GM23338 (cell line): ENCODE results near the gene MARK3. TPM values are rescaled to one million over a fixed set of nuclear protein-coding genes. Genes with fewer than 3 reads are reported as not detected.

ENCODE experiments used
- ATAC-seq: fragments of 200-7000 bp; cut with Tn5 transposase; 3 replicates; pipeline ENCODE4 v1.9.1; 2020
- DNase-seq: peaks from one replicate; pipeline ENCODE4 v3.0.0-alpha.2; 2015; ENCODE audit warnings: low spot score
- H2AFZ ChIP-seq: fragments of 200-600 bp; sonication (generic); 2 replicates; pipeline ENCODE4 v1.8.0; 2016; ENCODE audit warnings: antibody characterized with exemption, mild to moderate bottlenecking, moderate library complexity
- H3F3A ChIP-seq: fragments of 200-600 bp; sonication (generic); replicated peaks from 2 replicates; pipeline ENCODE4 v1.8.0; 2017; ENCODE audit warnings: antibody characterized with exemption, mixed run types, low read depth
- H3K27ac ChIP-seq: fragments of 200-600 bp; sonication (generic); 2 replicates; pipeline ENCODE4 v1.6.1; 2016; ENCODE audit warnings: low read depth
- H3K27me3 ChIP-seq: fragments of 200-600 bp; sonication (generic); 2 replicates; pipeline ENCODE4 v1.8.0; 2016; ENCODE audit warnings: mild to moderate bottlenecking, mixed run types, moderate library complexity; ENCODE audit not compliant: insufficient read depth
- H3K36me3 ChIP-seq: fragments of 200-600 bp; sonication (generic); 2 replicates; pipeline ENCODE4 v1.8.0; 2016; ENCODE audit warnings: mild to moderate bottlenecking; ENCODE audit not compliant: insufficient read depth
- H3K4me1 ChIP-seq: fragments of 200-600 bp; sonication (generic); 2 replicates; pipeline ENCODE4 v1.8.0; 2016; ENCODE audit warnings: mild to moderate bottlenecking, moderate library complexity; ENCODE audit not compliant: insufficient read depth
- H3K4me2 ChIP-seq: fragments of 200-600 bp; sonication (generic); 2 replicates; pipeline ENCODE4 v1.7.1; 2017; ENCODE audit warnings: mixed run types
- H3K4me3 ChIP-seq: fragments of 200-600 bp; sonication (generic); 2 replicates; pipeline ENCODE4 v1.6.1; 2016; ENCODE audit warnings: mixed run types
- H3K79me2 ChIP-seq: fragments of 200-600 bp; sonication (generic); replicated peaks from 2 replicates; pipeline ENCODE4 v1.8.0; 2017; ENCODE audit warnings: mild to moderate bottlenecking; ENCODE audit not compliant: insufficient read depth
- H3K9me2 ChIP-seq: fragments of 200-600 bp; sonication (generic); 2 replicates; pipeline ENCODE4 v1.8.0; 2017; ENCODE audit not compliant: insufficient read depth
- H4K20me1 ChIP-seq: fragments of 200-600 bp; sonication (generic); replicated peaks from 2 replicates; pipeline ENCODE4 v1.8.0; 2017; ENCODE audit warnings: mild to moderate bottlenecking; ENCODE audit not compliant: insufficient read depth
- H3K27ac Mint-ChIP-seq: 2 replicates; pipeline ENCODE4 v1.8.0; 2020; ENCODE audit warnings: inconsistent platforms, mild to moderate bottlenecking, moderate library complexity, mixed read lengths
- H3K27me3 Mint-ChIP-seq: 3 replicates; pipeline ENCODE4 v1.8.0; 2022; ENCODE audit warnings: low read depth, mild to moderate bottlenecking, moderate library complexity, mixed read lengths, inconsistent platforms; ENCODE audit not compliant: insufficient read depth, poor library complexity
- H3K36me3 Mint-ChIP-seq: 3 replicates; pipeline ENCODE4 v1.8.0; 2021; ENCODE audit warnings: low read depth, mild to moderate bottlenecking, inconsistent platforms, moderate library complexity, mixed read lengths
- H3K4me1 Mint-ChIP-seq: 3 replicates; pipeline ENCODE4 v1.8.0; 2020; ENCODE audit warnings: mild to moderate bottlenecking, inconsistent platforms, mixed read lengths
- H3K4me3 Mint-ChIP-seq: 3 replicates; pipeline ENCODE4 v1.8.0; 2021; ENCODE audit warnings: moderate library complexity, mild to moderate bottlenecking, inconsistent platforms, mixed read lengths
- H3K9me3 Mint-ChIP-seq: 3 replicates; pipeline ENCODE4 v1.8.0; 2020; ENCODE audit warnings: moderate library complexity, mild to moderate bottlenecking, inconsistent platforms, mixed read lengths
- CREB1 ChIP-seq: fragments of 250-450 bp; sonication (Bioruptor Pico); IDR thresholded peaks from 2 replicates; pipeline ENCODE4 v1.5.0; 2020; ENCODE audit warnings: low read depth, mild to moderate bottlenecking, moderate library complexity
- EZH2 ChIP-seq: fragments of 200-600 bp; sonication (generic); IDR thresholded peaks from one replicate; pipeline ENCODE4 v1.8.0; 2017; ENCODE audit warnings: antibody characterized with exemption, mild to moderate bottlenecking, low read depth; ENCODE audit not compliant: unreplicated experiment
- EZH2phosphoT487 ChIP-seq: fragments of 200-600 bp; sonication (generic); IDR thresholded peaks from one replicate; pipeline ENCODE4 v1.8.1; 2018; ENCODE audit warnings: antibody characterized with exemption; ENCODE audit not compliant: unreplicated experiment
- JUNB ChIP-seq: IDR thresholded peaks from one replicate; pipeline ENCODE4 v1.6.1; 2016; ENCODE audit warnings: antibody characterized with exemption; ENCODE audit not compliant: unreplicated experiment
- NANOG ChIP-seq: IDR thresholded peaks from 2 replicates; pipeline ENCODE4 v1.6.1; 2016; ENCODE audit warnings: antibody characterized with exemption, borderline replicate concordance
- POLR2AphosphoS5 ChIP-seq: IDR thresholded peaks from 2 replicates; pipeline ENCODE4 v1.6.1; 2016; ENCODE audit warnings: antibody characterized with exemption, low read depth
- STAT1 ChIP-seq: IDR thresholded peaks from one replicate; pipeline ENCODE4 v1.6.1; 2016; ENCODE audit warnings: antibody characterized with exemption; ENCODE audit not compliant: unreplicated experiment
- ZNF114 ChIP-seq: fragments of 250-450 bp; sonication (Bioruptor Pico); IDR thresholded peaks from 2 replicates; pipeline ENCODE4 v1.5.0; 2020; ENCODE audit warnings: mild to moderate bottlenecking, moderate library complexity
- ZNF331 ChIP-seq: fragments of 250-450 bp; sonication (Bioruptor Pico); IDR thresholded peaks from 2 replicates; pipeline ENCODE4 v1.5.0; 2020; ENCODE audit warnings: low read depth, mild to moderate bottlenecking, moderate library complexity
- polyA plus RNA-seq: library from polyadenylated mRNA; unstranded; fragments of >200 nt; fragmentation: Nextera tagmentation; extraction: Ambion mirVana; gene quantifications from 2 replicates; pipeline ENCODE4 v1.2.1, GENCODE V29; 2016
- total RNA-seq: library from RNA; depleted of rRNA; stranded (reverse); fragments of >200 nt; shearing (Covaris generic); gene quantifications from 2 replicates; pipeline ENCODE4 v1.2.3, GENCODE V29; 2014
- TF ChIP-seq, protein P1 (sequence below): IDR thresholded peaks from one replicate; pipeline ENCODE4 v1.6.1; 2018; ENCODE audit warnings: antibody characterized with exemption; ENCODE audit not compliant: unreplicated experiment
- TF ChIP-seq, protein P2 (sequence below): IDR thresholded peaks from 2 replicates; pipeline ENCODE4 v1.6.1; 2016; ENCODE audit warnings: antibody characterized with exemption

Gene MARK3
- total and polyA plus RNA-seq, 2 experiments from 2014 or later = 45.9 to 69.7 TPM

DNA sequence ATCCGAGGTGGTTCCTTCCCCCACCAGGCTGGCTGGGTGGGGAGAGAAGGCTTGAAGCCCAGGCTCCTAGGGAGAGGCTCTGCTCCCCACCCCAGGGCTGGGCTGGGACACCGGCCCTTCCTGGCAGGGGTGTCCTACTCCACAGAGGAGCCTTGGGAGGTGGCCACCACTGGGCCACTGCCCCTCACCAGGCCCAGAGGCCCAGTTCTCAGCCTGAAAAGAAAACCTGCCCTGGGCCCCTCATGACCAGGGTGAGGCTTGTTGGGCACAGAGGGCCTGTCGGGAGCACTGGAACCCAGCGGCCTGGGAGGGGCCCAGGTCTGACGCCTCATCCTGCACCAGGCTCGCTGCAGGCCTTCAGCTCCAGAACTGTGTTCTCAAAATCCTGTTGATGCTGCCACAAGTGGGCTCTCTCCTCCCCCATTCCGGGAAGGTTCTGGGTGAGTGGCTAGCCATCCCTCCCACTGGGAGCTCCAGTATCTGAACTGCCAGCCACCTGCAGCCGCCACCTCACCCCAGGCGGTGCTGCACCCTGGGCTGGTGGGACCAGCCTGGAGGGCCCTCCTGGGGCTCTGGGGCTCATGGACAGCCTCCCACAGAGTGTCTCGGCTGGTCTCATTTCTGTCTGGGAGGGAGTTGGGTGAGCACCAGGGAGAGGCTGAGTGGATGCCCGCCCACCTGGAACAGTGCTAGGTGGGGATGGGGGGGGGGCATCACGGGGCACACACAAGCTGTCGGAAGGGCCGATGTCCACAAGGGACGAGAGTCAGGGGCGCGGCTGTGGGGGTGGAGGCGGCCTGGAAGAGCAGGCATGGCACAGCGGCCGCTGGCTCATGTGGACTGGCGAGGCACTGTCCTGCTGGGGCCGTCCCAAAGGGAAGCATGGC, 165.5 kb downstream of the MARK3 start:
- no peak for DNase-seq

DNA sequence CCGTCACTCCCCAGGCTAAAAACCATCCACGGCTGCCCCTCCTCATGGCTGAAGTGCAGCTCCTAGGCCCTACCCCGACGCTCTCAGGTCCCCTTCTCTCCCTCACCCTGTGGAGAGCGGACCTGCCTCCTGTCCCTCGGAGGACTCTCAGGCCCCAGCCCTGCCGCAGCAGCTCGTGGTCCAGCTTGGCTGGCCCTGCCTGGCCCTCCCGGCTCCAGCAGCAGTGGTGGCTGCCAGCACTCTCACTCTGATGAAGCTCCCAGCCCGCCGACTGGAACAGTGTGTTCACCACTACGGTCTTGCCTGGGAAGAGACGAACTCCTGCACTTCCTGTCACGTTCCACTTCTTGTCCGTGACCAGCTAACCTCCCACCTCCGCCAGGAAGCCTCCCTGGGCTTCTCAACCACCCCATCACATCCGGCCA, 166.1 kb downstream of the MARK3 start:
- DNase-seq (no peak), ATAC-seq (no peak)
- Histone ChIP-seq H3K4me1 (no peaks in the 10 kb centered on the region), H2AFZ (no peak overlapping the region), H3K27me3 (no peaks in the 10 kb centered on the region), H3K79me2 (no peaks in the 10 kb centered on the region), H3K36me3 (no peaks in the 10 kb centered on the region), H3K4me2 (no peak overlapping the region), H4K20me1 (no peaks in the 10 kb centered on the region), H3K27ac (no peak overlapping the region), H3K9me2 (no peaks in the 10 kb centered on the region), H3F3A (no peaks in the 10 kb centered on the region), H3K4me3 (no peak overlapping the region)
- Mint-ChIP-seq H3K27ac (peak overlapping the region; percentile 80; the same call in 1 of the 2 replicates), H3K36me3 (no peaks in the 10 kb centered on the region; the same call in 2 of the 3 replicates), H3K4me3 (no peak overlapping the region), H3K9me3 (no peaks in the 10 kb centered on the region), H3K4me1 (peaks cover 5% of the 10 kb centered on the region; the same call in 1 of the 3 replicates), H3K27me3 (peaks cover 6% of the 10 kb centered on the region)
- TF ChIP-seq EZH2phosphoT487 (no peak), ZNF114 (CRISPR knock-in tag) (no peak), STAT1 (no peak), NANOG (no peak), EZH2 (no peak), JUNB (no peak), ZNF331 (no peak)
- TF ChIP-seq, protein P1, sequence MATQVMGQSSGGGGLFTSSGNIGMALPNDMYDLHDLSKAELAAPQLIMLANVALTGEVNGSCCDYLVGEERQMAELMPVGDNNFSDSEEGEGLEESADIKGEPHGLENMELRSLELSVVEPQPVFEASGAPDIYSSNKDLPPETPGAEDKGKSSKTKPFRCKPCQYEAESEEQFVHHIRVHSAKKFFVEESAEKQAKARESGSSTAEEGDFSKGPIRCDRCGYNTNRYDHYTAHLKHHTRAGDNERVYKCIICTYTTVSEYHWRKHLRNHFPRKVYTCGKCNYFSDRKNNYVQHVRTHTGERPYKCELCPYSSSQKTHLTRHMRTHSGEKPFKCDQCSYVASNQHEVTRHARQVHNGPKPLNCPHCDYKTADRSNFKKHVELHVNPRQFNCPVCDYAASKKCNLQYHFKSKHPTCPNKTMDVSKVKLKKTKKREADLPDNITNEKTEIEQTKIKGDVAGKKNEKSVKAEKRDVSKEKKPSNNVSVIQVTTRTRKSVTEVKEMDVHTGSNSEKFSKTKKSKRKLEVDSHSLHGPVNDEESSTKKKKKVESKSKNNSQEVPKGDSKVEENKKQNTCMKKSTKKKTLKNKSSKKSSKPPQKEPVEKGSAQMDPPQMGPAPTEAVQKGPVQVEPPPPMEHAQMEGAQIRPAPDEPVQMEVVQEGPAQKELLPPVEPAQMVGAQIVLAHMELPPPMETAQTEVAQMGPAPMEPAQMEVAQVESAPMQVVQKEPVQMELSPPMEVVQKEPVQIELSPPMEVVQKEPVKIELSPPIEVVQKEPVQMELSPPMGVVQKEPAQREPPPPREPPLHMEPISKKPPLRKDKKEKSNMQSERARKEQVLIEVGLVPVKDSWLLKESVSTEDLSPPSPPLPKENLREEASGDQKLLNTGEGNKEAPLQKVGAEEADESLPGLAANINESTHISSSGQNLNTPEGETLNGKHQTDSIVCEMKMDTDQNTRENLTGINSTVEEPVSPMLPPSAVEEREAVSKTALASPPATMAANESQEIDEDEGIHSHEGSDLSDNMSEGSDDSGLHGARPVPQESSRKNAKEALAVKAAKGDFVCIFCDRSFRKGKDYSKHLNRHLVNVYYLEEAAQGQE = no peak
- TF ChIP-seq, protein P2, sequence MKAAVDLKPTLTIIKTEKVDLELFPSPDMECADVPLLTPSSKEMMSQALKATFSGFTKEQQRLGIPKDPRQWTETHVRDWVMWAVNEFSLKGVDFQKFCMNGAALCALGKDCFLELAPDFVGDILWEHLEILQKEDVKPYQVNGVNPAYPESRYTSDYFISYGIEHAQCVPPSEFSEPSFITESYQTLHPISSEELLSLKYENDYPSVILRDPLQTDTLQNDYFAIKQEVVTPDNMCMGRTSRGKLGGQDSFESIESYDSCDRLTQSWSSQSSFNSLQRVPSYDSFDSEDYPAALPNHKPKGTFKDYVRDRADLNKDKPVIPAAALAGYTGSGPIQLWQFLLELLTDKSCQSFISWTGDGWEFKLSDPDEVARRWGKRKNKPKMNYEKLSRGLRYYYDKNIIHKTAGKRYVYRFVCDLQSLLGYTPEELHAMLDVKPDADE = no peak

More for the DNA sequence above, 165.5 kb downstream of the MARK3 start:
- H3K4me3 Mint-ChIP-seq = no peak overlapping the region
- Histone ChIP-seq H3K36me3 (no peaks in the 10 kb centered on the region), H3K9me2 (no peaks in the 10 kb centered on the region), H3K27ac (no peak overlapping the region), H3K4me2 (no peak overlapping the region), H3K79me2 (no peaks in the 10 kb centered on the region), H3K27me3 (no peaks in the 10 kb centered on the region), H3F3A (no peaks in the 10 kb centered on the region), H4K20me1 (no peaks in the 10 kb centered on the region), H3K4me3 (no peak overlapping the region), H3K4me1 (no peaks in the 10 kb centered on the region), H2AFZ (no peak overlapping the region)
- peaks cover 5% of the 10 kb centered on the region; the same call in 1 of the 3 replicates for H3K4me1 Mint-ChIP-seq
- no peak overlapping the region for H3K27ac Mint-ChIP-seq
- TF ChIP-seq STAT1 (no peak), CREB1 (CRISPR knock-in tag) (no peak), ZNF331 (no peak), POLR2AphosphoS5 (no peak)
- TF ChIP-seq, protein P2 = no peak
- TF ChIP-seq, protein P1 = no peak
- no peaks in the 10 kb centered on the region for H3K9me3 Mint-ChIP-seq
- peaks cover 6% of the 10 kb centered on the region for H3K27me3 Mint-ChIP-seq
- H3K36me3 Mint-ChIP-seq = no peaks in the 10 kb centered on the region; the same call in 2 of the 3 replicates
- ATAC-seq = no peak
